H1 (cell line): ENCODE measurements around the gene TMEM117.

ENCODE experiments used
- POLR2A ChIP-seq, 2 experiments: IDR thresholded peaks; 1 replicate in 1 of 2; 2 replicates in 1 of 2; pipeline ENCODE4 v1.6.1; 2011; ENCODE audit warnings: low read depth in 2 of 2, low read length in 2 of 2, mild to moderate bottlenecking in 2 of 2; ENCODE audit errors: control extremely low read depth in 1 of 2
- POLR2AphosphoS5 ChIP-seq: IDR thresholded peaks from 2 replicates; pipeline ENCODE4 v1.6.1; 2011; ENCODE audit warnings: low read depth, low read length
- RFX5 ChIP-seq: IDR thresholded peaks from 2 replicates; pipeline ENCODE4 v1.6.1; 2011; ENCODE audit warnings: low read depth, low read length, improper control_type of control experiment, borderline replicate concordance
- RXRA ChIP-seq: IDR thresholded peaks from 2 replicates; pipeline ENCODE4 v1.6.1; 2011; ENCODE audit warnings: low read depth, mild to moderate bottlenecking, low read length, moderate library complexity; ENCODE audit not compliant: insufficient read depth
- TF ChIP-seq, protein P1 (sequence below): IDR thresholded peaks from 2 replicates; pipeline ENCODE4 v1.6.1; 2011; ENCODE audit warnings: low read depth, mild to moderate bottlenecking, low read length; ENCODE audit not compliant: insufficient read depth
- TF ChIP-seq, protein P2 (sequence below): IDR thresholded peaks from 2 replicates; pipeline ENCODE4 v1.6.1; 2011; ENCODE audit warnings: low read length, improper control_type of control experiment
- TF ChIP-seq, protein P3 (sequence below), 3 experiments: IDR thresholded peaks; 1 replicate in 2 of 3; 2 replicates in 1 of 3; pipeline versions ENCODE4 v1.5.1 to v1.6.1; 2011; ENCODE audit warnings: low read length in 3 of 3, mild to moderate bottlenecking in 3 of 3, inconsistent platforms in 2 of 3, low read depth in 1 of 3, moderate library complexity in 1 of 3; ENCODE audit not compliant: insufficient read depth in 1 of 3; ENCODE audit errors: control extremely low read depth in 1 of 3

DNA sequence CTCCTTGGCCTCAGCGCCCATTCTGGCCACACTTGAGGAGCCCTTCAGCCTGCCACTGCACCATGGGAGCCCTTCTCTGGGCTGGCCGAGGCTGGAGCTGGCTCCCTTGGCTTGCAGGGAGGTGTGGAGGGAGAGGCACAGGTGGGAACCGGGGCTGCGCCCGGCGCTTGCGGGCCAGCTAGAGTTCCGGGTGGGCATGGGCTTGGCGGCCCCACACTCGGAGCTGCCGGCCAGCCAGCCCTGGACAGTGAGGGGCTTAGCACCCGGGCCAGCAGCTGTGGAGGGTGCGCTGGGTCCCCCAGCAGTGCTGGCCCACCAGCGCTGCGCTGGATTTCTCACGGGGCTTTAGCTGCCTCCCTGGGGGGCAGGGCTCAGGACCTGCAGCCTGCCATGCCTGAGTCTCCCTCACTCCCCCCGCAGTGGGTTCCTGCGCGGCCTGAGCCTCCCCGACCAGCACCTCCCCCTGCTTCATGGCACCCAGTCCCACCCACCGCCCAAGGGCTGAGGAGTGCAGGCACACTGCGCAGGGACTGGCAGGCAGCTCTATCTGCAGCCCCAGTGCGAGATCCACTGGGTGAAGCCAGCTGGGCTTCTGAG is 28.0 kb downstream of the TMEM117 start:
- TF ChIP-seq, protein P1, sequence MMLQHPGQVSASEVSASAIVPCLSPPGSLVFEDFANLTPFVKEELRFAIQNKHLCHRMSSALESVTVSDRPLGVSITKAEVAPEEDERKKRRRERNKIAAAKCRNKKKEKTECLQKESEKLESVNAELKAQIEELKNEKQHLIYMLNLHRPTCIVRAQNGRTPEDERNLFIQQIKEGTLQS = no peak
- no peak for TF ChIP-seq POLR2A (IDR thresholded peaks at IDR 0.05; ENCODE audit: control extremely low read depth in 1 of 2, low read depth in 2 of 2, low read length in 2 of 2)
- TF ChIP-seq, protein P2, sequence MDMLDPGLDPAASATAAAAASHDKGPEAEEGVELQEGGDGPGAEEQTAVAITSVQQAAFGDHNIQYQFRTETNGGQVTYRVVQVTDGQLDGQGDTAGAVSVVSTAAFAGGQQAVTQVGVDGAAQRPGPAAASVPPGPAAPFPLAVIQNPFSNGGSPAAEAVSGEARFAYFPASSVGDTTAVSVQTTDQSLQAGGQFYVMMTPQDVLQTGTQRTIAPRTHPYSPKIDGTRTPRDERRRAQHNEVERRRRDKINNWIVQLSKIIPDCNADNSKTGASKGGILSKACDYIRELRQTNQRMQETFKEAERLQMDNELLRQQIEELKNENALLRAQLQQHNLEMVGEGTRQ = no peak
- TF ChIP-seq POLR2AphosphoS5 = no peak
- TF ChIP-seq RXRA = no peak
- TF ChIP-seq, protein P3, sequence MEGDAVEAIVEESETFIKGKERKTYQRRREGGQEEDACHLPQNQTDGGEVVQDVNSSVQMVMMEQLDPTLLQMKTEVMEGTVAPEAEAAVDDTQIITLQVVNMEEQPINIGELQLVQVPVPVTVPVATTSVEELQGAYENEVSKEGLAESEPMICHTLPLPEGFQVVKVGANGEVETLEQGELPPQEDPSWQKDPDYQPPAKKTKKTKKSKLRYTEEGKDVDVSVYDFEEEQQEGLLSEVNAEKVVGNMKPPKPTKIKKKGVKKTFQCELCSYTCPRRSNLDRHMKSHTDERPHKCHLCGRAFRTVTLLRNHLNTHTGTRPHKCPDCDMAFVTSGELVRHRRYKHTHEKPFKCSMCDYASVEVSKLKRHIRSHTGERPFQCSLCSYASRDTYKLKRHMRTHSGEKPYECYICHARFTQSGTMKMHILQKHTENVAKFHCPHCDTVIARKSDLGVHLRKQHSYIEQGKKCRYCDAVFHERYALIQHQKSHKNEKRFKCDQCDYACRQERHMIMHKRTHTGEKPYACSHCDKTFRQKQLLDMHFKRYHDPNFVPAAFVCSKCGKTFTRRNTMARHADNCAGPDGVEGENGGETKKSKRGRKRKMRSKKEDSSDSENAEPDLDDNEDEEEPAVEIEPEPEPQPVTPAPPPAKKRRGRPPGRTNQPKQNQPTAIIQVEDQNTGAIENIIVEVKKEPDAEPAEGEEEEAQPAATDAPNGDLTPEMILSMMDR (IDR thresholded peaks at IDR 0.05; ENCODE audit: control extremely low read depth in 1 of 3, insufficient read depth in 1 of 3, low read depth in 1 of 3, low read length in 3 of 3) = no peak
- TF ChIP-seq RFX5 = no peak
